GM12878 (cell line): ENCODE results near the gene KLHL3.

ENCODE experiments used
- HDAC2 ChIP-seq: fragments of 200-600 bp; sonication (generic); IDR thresholded peaks from 2 replicates; pipeline ENCODE4 v1.6.1; 2017
- TF ChIP-seq, protein P1 (sequence below): IDR thresholded peaks from 2 replicates; pipeline ENCODE4 v1.6.1; 2011; ENCODE audit warnings: mild to moderate bottlenecking, low read depth, low read length, moderate library complexity; ENCODE audit not compliant: insufficient replicate concordance

DNA sequence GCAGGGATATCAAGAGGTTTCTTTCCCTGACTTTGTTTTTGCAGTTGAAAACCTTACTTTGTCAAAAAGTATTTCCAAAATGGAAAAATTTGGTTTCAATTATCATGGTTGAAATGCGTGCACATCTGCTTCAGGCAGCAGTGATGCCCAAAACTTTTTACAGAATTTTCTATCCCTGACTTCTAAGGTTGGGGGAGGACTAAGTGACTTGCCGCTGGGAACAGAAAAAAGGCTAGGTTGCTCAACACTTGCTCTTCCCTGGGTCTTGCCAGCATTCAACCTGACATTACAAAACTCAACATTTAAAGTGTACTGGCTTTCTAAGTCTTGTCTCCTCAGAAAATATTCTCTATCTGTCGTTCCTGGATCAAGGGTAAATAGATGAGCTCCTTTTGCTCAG is 4.7 kb downstream of the KLHL3 start:
- TF ChIP-seq, protein P1, sequence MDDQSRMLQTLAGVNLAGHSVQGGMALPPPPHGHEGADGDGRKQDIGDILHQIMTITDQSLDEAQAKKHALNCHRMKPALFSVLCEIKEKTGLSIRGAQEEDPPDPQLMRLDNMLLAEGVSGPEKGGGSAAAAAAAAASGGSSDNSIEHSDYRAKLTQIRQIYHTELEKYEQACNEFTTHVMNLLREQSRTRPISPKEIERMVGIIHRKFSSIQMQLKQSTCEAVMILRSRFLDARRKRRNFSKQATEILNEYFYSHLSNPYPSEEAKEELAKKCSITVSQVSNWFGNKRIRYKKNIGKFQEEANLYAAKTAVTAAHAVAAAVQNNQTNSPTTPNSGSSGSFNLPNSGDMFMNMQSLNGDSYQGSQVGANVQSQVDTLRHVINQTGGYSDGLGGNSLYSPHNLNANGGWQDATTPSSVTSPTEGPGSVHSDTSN, result no peak
- no peak for TF ChIP-seq HDAC2
